GM21717 (cell line): Measurements from ENCODE around the gene ANO3.
"Not testable (repeated sequence)": the region's sequence is repeated elsewhere in the genome, so short reads cannot be mapped to it uniquely, and the experiment has no call there.

ENCODE experiments used
- ATAC-seq: cut with Tn5 transposase; IDR thresholded peaks from one replicate; pipeline ENCODE4 v1.9.1; 2021; ENCODE audit warnings: mild to moderate bottlenecking, moderate library complexity; ENCODE audit not compliant: unreplicated experiment

Gene ANO3

DNA sequence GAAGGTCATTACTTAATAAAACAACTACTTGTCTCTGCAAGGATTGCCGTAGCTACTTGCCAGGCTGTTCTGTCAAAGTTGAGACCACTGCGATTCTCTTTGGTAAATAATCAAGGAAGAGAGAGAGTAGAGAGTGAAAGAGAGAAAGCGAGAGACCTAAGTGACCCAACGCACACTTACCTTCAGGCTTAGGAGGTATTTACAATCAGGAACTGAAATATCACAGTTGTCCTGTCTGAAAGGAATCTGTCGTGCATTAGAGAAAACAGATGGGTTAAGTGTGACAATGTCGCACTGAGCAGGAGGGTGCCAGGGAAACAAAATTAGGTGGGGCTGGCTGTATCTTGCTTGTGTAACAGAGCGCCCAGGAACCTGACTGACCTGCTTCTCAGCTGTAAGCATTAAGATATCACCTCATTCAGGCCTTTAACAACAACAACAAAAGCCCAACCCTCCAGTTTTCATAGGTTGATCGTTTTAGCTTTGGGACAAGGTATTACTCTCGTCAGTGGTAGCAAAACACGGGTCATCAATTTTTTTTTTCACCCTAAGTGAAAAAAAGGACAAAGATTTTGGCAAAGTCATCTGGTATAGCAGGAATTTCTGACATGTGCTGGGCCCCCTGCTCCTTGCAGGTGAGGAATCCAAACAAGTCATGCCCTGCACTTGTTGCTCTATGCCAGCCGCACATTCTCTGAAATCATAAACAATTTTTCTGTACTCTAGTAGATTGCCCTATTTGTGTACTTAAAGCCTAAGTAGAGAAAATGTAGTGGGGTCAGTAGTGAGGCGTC lies 240.1 kb downstream of the ANO3 start, which contains the start of gene MUC15:
Gene MUC15, minus strand, starts transcription at position 403 of the 794 bp plus-strand sequence. CDS start 5,169 bp downstream, outside the sequence.
- peak; percentile 56 for ATAC-seq

DNA sequence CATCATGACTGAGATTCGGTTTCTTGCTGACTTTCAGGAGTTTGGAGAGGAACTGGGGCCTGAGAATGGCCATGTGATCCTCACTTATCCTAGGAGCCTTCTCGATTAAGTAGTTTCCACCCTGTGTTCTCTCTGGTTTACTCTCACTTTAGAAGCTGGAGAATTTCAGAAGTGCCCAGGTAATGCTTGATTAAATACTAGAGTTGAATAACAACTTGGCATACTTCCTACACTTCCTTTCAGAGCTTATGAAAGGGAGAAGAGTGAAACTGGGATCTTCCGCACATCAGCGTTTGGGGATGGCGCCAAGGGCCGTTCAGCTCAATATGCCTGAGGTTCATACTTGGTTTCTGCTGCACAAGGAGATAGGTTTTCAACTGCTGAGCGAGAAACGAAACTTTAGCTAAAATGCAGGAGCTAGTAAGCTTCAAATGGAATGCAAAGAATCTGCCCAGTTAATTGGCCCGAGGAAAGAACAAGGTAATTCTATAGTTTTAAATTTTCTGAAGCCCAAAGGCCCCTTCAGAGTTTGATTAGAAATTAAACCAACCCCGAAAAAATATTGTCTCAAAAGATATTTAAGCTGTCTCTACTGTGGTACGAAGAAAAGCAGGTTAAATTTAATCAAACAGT lies 241.0 kb downstream of the ANO3 start:
- no peak for ATAC-seq

GRCh38 chr11:26573896-26574295 lies 242.0 kb downstream of the ANO3 start:
- no peak for ATAC-seq

- no peak for ATAC-seq
Measured at GRCh38 chr11:26575946-26576345, 244.0 kb downstream of the ANO3 start.

DNA sequence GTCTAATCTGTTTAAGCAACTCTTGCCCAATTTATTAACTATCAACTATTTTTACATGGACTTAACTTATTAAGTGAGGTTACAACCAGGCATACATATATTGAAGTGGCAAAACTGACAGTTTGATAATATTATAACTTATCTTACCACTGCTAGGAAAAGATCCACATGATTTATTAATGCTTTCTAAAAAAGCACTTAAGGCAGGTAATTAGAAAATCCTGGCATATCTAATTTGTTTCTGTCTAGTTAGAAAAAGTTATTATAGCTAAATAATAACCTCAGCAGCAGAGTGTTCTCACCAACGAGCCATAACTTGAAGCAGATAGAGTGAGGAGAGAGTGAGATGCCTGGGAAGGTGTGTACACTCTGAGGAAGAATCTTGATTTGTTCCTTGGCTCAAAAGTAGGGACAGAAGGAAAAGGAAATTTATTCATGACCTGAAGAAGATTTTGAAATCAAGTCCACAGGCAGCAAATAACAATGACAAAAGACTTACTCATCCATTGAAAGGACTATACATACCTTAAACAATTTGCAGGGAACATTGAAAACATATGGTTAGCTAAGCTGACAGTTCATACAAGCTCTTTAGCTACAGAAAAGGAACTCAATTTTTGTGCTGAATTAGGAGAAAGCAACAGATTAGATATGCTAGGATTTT lies 247.2 kb downstream of the ANO3 start:
- no peak for ATAC-seq

DNA sequence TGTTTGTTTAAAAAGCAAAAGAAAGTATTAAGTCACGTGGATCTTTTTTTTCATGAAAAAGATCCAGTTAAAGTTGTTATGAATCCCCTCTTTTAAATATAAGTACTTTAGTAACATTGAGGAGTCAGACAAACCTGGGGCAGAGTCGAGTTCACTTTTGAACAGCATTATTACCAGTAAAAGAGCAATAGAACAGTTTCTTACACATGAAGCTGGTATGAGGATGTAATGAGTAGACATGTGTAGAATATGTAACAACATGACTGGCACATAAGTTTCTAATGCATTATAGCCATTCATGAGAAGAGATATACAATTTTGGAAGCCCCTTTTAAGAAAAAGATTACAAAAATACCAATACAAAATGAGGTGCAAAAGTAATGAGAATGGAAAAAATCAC lies 247.8 kb downstream of the ANO3 start:
- ATAC-seq = no peak

- ATAC-seq = no peak
Measured at GRCh38 chr11:26580929-26581328, 249.0 kb downstream of the ANO3 start.

DNA sequence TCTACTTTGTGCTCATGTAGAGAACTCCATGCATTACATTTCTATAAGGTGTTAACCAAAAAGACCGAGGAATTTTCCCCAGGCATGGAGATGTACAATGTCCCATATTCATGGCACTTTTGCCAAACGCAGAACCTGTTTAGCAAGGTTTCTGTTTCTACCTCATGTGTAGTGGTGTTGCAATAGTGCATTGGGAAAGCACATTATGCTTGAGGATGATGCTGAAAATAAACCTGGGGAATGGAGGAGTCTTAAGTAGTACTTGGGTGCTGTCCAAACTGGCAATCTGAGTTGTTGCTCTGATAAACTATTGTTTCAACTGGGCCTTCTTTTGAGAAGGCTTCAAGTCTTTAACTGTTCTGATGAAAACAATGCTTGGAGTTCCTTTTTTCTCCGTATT lies 251.6 kb downstream of the ANO3 start:
- no peak for ATAC-seq

DNA sequence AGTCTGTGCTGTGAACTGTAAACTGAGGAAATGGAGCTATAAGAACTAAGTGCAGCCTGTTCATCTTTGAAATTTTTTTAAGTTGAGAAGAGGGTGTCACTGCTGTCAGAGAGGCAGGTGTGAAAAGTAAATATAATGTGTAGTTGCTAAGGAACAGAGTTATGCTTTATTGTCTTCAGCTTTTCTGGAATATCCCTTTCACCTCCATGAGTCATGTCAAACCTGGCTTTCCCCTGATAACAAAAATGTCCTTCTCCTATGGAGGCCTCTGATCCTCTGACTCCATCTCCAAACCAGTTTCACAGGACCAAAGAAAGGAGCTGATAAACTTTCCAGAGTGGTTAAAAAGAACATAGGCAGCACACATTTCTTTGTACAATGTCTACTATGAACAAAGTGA lies 252.9 kb downstream of the ANO3 start:
- no peak for ATAC-seq

DNA sequence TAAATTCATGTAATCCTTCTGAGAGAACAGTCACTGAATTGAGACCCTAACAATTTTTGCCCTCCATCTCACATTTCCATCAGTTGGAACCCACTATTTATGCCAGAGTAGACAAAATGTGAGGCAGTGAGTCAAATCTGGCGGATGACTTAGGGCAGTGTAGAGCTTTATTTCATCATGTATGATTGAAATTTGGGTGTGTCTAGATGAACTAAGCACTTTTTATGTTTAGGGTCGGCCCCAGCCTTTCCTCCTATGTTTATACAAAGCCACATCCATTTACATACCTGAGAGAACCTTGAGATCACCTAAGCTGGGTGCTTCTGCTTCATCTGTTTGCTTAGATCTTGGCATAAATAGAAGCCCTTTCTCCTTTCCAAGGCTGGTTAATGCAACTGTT lies 255.1 kb downstream of the ANO3 start:
- no peak for ATAC-seq

GRCh38 chr11:26593691-26594090 lies 261.8 kb downstream of the ANO3 start:
- no peak for ATAC-seq

DNA sequence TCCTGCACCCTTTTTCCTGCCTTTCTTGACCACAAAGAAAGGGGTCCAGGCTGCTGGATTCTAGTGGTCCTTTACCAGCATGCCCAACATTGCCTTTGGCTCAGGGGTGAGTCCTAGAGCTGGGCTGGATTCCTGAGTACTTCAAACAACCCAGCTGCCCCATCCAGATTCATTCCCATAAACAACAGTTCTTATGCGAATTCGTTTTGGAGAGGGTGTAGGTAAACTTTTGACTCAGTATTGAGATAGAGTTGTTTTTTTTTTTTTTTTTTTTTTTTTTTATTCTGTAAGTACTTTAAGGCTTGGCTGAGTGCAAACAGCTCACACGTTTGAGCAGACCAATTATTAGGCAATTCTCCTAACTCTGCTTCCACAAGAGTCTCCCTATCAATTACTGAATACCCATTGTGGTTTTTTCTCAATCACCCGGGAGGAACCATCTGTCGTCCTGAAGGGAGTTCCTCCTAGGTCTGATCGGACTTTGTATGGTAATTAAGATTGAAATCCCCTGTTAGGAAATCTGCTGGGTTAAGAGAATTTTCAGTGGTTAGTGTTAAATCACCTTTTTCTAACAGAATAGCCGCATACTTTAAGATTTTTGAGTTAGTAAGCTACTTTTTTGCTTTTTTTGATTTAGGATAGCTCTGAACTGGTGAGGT lies 263.4 kb downstream of the ANO3 start:
- not testable (repeated sequence) for ATAC-seq

- not testable (repeated sequence) for ATAC-seq
Measured at GRCh38 chr11:26597049-26597689, 265.2 kb downstream of the ANO3 start.

GRCh38 chr11:26597899-26598298 lies 266.0 kb downstream of the ANO3 start:
- ATAC-seq = no peak

GRCh38 chr11:26599425-26599824 lies 267.5 kb downstream of the ANO3 start:
- no peak for ATAC-seq

- no peak for ATAC-seq
Measured at GRCh38 chr11:26599876-26600434, 268.0 kb downstream of the ANO3 start.

DNA sequence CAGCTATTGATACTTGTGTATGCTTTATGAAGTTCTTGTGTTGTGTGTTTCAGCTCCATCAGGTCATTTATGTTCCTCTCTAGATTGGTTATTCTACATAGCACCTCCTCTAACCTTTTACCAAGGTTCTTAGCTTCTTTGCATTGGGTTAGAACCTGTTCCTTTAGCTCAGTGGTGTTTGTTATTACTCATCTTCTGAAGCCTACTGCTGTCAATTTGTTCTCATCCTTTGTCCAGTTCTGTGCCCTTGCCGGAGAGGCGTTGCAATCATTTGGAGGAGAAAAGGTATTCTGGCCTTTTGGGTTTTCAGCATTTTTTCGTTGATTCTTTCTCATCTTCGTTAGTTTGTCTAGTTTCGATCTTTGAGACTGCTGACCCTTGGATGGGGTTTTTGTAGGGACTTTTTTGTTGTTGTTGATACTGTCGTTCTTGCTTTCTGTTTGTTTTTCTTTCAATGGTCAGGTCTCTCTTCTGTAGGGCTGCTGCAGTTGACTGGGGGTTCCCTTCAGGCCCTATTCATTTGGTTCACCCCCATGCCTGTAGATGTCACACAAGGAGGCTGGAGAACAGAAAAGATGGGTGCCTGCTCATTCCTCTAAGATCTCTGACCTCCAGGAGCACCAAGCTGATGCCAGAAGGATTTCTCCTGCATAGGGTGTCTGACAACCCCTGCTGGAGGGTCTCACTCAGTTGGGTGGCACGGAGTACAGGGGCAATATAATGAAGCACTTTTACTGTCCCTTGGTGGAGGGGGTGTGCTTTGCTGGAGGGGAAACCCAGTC lies 276.0 kb downstream of the ANO3 start:
- ATAC-seq = peak; percentile 81

GRCh38 chr11:26608507-26609146 lies 276.7 kb downstream of the ANO3 start:
- ATAC-seq = peak; percentile 45

DNA sequence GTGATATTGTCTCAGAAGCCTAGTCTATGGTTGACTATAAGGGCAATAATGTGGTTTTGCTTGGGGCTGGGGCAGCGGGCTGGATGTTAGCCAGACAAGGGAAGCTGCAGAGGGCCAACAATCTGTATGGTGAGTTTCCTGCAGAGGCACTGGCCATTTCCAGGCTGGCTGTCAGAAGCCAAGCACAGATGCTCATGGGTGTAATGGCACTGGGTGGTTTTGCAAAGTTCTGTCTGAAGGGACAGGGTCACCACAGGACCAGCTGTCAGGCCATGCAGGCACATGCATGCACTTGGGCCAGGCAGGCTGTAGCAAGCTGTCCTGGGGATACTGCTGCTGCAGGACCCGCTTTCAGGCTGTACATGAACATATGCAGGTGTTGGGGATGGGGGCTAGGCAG lies 281.8 kb downstream of the ANO3 start:
- no peak for ATAC-seq
